Upper lobe of left lung (tissue), 6 donors: ENCODE data around the gene LIPA. TPM values are rescaled to one million over a fixed set of nuclear protein-coding genes. Genes with fewer than 3 reads are reported as not detected.
"Not testable (repeated sequence)": the region's sequence is repeated elsewhere in the genome, so short reads cannot be mapped to it uniquely, and the experiment has no call there.

Source experiments
- ATAC-seq, 2 donors: fragments of 200-7000 bp; cut with Tn5 transposase; one replicate each; pipeline ENCODE4 v1.9.1; 2022; ENCODE audit warnings: mild to moderate bottlenecking in 2 of 2, moderate library complexity in 2 of 2; ENCODE audit not compliant: low FRiP score in 2 of 2
- DNase-seq, 2 donors: peaks; one replicate each; pipeline ENCODE4 v3.0.0-alpha.2; 2019 to 2020
- H3K27ac ChIP-seq, 4 donors: fragments of 200-600 bp; sonication (generic); one replicate each; pipeline ENCODE4 v1.5.1; 2016 to 2019
- H3K27me3 ChIP-seq, 4 donors: fragments of 200-600 bp; sonication (generic); one replicate each; pipeline ENCODE4 v1.5.1; 2017 to 2019
- H3K36me3 ChIP-seq, 4 donors: fragments of 200-600 bp; sonication (generic); one replicate each; pipeline ENCODE4 v1.5.1; 2016 to 2019
- H3K4me1 ChIP-seq, 4 donors: fragments of 200-600 bp; sonication (generic); one replicate each; pipeline ENCODE4 v1.5.1; 2018 to 2019
- H3K4me3 ChIP-seq, 4 donors: fragments of 200-600 bp; sonication (generic); one replicate each; pipeline ENCODE4 v1.5.1; 2017 to 2019; ENCODE audit warnings: mild to moderate bottlenecking in 2 of 4, moderate library complexity in 1 of 4
- H3K9me3 ChIP-seq, 4 donors: fragments of 200-600 bp; sonication (generic); one replicate each; pipeline ENCODE4 v1.5.1; 2018 to 2019
- EP300 ChIP-seq, 4 donors: sonication (generic); formaldehyde crosslinking; IDR thresholded peaks; one replicate each; pipeline ENCODE4 v1.5.1; 2017; ENCODE audit warnings: antibody characterized with exemption in 4 of 4, control low read depth in 2 of 4
- POLR2A ChIP-seq, 4 donors: fragments of 450-650 bp; IDR thresholded peaks; one replicate each; pipeline ENCODE4 v1.5.1; 2016 to 2017; ENCODE audit warnings: antibody characterized with exemption in 4 of 4, mild to moderate bottlenecking in 2 of 4
- POLR2AphosphoS5 ChIP-seq, 2 donors: sonication (generic); formaldehyde crosslinking; IDR thresholded peaks; one replicate each; pipeline ENCODE4 v1.5.1; 2017; ENCODE audit warnings: antibody characterized with exemption in 2 of 2
- WGBS, 2 donors: methylation state at CpG; one replicate each; pipeline ENCODE4 v1.1.5; 2017 to 2018; 5-methylcytosine and 5-hydroxymethylcytosine counted together
- total RNA-seq, 6 donors: library from RNA; depleted of rRNA in 4 of 6; stranded (reverse); fragments of >200 nt in 4 of 6; gene quantifications; one replicate each; pipeline versions ENCODE4 v1.1.0 to v1.2.1, GENCODE V29; 2016 to 2021
- TF ChIP-seq, protein P1 (sequence below), 6 experiments: fragments of 450-650 bp in 4 of 6; fragments of 200-600 bp in 2 of 6; sonication (generic) in 2 of 6; IDR thresholded peaks; one replicate each; pipeline ENCODE4 v1.5.1; 2016 to 2019; ENCODE audit warnings: antibody characterized with exemption in 6 of 6
- donor health status: DM: no; HTN: no; CAD: no; lungs with moderate emphysema.
- donor health status: DM: no; HTN: yes; CAD: no; lungs with severe emphysema.

Gene LIPA
- total RNA-seq, 6 donors from 2014 or later: 28.5 to 129 (median 70.6) TPM

DNA sequence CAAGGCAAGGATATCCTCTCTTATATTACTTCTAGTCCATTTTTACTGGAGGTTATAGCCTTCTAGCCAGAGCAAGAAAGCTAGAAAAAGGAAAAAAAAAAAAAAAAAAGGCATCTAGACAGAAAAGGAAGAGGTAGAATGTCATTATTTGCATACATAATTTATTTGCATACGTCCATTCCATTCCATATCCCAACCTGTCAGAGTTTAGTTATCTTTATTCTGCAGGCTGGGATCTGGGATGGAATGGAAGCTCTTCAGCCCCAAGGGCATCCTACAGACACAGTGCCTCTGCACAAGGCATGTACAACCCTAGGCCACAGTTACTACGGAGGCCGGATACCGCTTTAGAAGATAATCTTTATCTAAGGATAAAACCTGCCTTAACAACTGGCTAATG is 54.1 kb downstream of the LIPA start:
- Histone ChIP-seq H3K4me1 (peaks cover 0 to 3% (median 0%) of the 10 kb centered on the region in 4 donors), H3K27ac (no peak overlapping the region), H3K36me3 (no peaks in the 10 kb centered on the region), H3K4me3 (no peak overlapping the region), H3K27me3 (no peaks in the 10 kb centered on the region), H3K9me3 (no peaks in the 10 kb centered on the region)
- DNase-seq (no peak), ATAC-seq (no peak)
- WGBS, 2 donors: 74 to 87% methylated on average over 4 of the region's 4 CpGs
- TF ChIP-seq, protein P1, sequence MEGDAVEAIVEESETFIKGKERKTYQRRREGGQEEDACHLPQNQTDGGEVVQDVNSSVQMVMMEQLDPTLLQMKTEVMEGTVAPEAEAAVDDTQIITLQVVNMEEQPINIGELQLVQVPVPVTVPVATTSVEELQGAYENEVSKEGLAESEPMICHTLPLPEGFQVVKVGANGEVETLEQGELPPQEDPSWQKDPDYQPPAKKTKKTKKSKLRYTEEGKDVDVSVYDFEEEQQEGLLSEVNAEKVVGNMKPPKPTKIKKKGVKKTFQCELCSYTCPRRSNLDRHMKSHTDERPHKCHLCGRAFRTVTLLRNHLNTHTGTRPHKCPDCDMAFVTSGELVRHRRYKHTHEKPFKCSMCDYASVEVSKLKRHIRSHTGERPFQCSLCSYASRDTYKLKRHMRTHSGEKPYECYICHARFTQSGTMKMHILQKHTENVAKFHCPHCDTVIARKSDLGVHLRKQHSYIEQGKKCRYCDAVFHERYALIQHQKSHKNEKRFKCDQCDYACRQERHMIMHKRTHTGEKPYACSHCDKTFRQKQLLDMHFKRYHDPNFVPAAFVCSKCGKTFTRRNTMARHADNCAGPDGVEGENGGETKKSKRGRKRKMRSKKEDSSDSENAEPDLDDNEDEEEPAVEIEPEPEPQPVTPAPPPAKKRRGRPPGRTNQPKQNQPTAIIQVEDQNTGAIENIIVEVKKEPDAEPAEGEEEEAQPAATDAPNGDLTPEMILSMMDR (IDR thresholded peaks at IDR 0.05): no peak
- no peak for TF ChIP-seq POLR2AphosphoS5 (IDR thresholded peaks at IDR 0.05)
- TF ChIP-seq POLR2A (IDR thresholded peaks at IDR 0.05): no peak
- no peak for TF ChIP-seq EP300 (IDR thresholded peaks at IDR 0.05)

DNA sequence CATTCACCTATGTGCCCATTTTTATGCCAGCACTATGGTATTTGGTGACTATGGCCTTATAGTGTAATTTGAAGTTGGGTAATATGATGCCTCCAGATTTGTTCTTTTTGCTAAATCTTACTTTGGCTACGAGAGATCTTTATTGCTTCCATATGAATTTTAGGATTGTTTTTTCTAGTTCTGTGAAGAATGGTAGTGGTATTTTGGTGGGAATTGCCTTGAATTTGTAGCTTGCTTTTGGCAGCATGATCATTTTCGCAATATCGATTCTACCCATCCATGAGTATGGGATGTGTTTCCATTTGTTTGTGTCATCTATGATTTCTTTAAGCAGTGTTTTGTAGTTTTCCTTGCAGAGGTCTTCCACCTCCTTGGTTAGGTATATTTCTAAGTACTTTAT is 60.3 kb downstream of the LIPA start:
- not testable (repeated sequence) for H3K4me1 ChIP-seq, H3K27me3 ChIP-seq, H3K4me3 ChIP-seq, H3K36me3 ChIP-seq, H3K27ac ChIP-seq, H3K9me3 ChIP-seq, ATAC-seq, DNase-seq
- 94 to 97% methylated on average over 3 of the region's 3 CpGs for WGBS, 2 donors

DNA sequence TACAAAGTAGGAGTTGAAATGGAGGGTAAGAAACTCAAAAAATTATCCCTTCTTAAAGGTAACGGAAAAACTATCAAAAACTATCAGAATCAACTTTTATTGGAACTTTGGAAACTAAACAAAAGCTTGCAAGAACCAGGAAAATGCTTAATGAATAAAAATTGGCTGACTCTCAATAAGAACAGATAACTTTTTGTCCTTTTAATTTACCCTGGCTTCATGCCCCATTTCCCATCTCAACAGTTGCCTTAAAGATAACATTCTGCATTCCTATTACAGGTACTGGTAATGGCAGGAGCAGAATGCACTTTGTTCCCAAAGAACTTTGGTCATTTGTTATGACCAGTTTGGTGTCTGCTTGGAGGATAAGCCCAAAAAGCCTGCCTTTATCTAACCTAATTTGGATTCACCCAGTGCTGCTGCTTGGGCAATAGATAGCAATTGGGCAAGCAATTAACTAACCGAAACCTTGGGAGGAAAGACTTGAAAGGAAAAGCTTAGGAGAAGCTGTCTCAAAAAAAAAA is 62.3 kb downstream of the LIPA start:
- no peak for DNase-seq
- Histone ChIP-seq H3K36me3 (no peaks in the 10 kb centered on the region), H3K4me1 (peaks cover 3 to 13% (median 10%) of the 10 kb centered on the region in 4 donors), H3K9me3 (no peaks in the 10 kb centered on the region), H3K27ac (no peak overlapping the region), H3K27me3 (no peaks in the 10 kb centered on the region), H3K4me3 (no peak overlapping the region)
- TF ChIP-seq POLR2A (IDR thresholded peaks at IDR 0.05): no peak
- TF ChIP-seq EP300 (IDR thresholded peaks at IDR 0.05): no peak
- no peak for TF ChIP-seq POLR2AphosphoS5 (IDR thresholded peaks at IDR 0.05)
- TF ChIP-seq, protein P1 (IDR thresholded peaks at IDR 0.05): no peak
- 88 to 90% methylated on average over 2 of the region's 2 CpGs for WGBS, 2 donors
- ATAC-seq: no peak

DNA sequence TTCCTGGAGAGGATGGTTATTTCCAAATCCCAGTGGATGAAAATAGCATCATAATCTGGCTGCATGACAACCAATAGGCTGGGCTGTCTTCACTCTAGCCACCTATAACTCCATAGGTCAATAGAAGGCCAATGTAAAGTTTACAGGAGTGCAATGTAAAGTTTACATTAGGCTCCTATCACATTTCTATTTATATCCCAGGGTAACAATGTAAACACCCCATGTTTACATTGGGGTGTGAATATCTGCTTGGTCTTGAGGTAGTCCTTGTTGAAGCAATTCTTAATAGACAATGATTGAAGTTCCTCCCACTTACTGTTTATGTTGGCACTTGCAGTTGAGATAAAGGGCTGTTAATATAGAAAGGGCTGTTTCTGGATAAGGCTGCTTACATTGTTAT is 65.9 kb downstream of the LIPA start:
- DNase-seq: no peak
- Histone ChIP-seq H3K4me1 (peaks cover 3 to 13% (median 10%) of the 10 kb centered on the region in 4 donors), H3K9me3 (no peaks in the 10 kb centered on the region), H3K36me3 (no peaks in the 10 kb centered on the region), H3K27ac (no peak overlapping the region), H3K4me3 (no peak overlapping the region), H3K27me3 (no peaks in the 10 kb centered on the region)
- ATAC-seq: no peak
- TF ChIP-seq, protein P1 (IDR thresholded peaks at IDR 0.05): no peak
- no peak for TF ChIP-seq POLR2A (IDR thresholded peaks at IDR 0.05)
- TF ChIP-seq POLR2AphosphoS5 (IDR thresholded peaks at IDR 0.05): no peak
- TF ChIP-seq EP300 (IDR thresholded peaks at IDR 0.05): no peak

DNA sequence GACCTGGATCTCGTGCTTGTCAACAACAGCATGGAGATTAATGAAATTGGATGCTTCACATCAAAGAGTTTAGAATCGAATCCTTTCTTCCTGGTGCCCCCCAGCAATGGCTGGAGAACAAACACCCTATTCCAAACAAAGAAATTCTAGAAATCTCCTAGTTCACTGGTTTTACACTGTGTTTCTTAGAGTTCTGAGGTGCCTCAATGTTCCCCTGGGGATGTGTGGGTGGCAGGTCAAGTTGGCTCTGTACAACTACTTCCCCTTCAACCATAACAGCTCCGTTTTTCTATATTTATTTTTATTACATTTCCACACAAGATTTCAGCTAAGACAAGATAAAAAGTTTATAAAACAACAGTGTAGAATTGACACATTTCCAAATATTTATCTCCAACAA is 66.9 kb downstream of the LIPA start:
- H3K4me1 ChIP-seq: peaks cover 3 to 13% (median 10%) of the 10 kb centered on the region in 4 donors
- WGBS, 2 donors: 68 to 73% methylated on average over 3 of the region's 3 CpGs
- H3K27ac ChIP-seq: no peak overlapping the region
- no peak overlapping the region for H3K4me3 ChIP-seq
- H3K9me3 ChIP-seq: no peaks in the 10 kb centered on the region
- no peaks in the 10 kb centered on the region for H3K27me3 ChIP-seq
- H3K36me3 ChIP-seq: no peaks in the 10 kb centered on the region
- ATAC-seq (no peak), DNase-seq (no peak)
- TF ChIP-seq POLR2A (IDR thresholded peaks at IDR 0.05) (no peak), EP300 (IDR thresholded peaks at IDR 0.05) (no peak), POLR2AphosphoS5 (IDR thresholded peaks at IDR 0.05) (no peak)
- TF ChIP-seq, protein P1 (IDR thresholded peaks at IDR 0.05): no peak
